GM23338 (cell line): ENCODE data around the gene DRC3. TPM values are rescaled to one million over a fixed set of nuclear protein-coding genes. Genes with fewer than 3 reads are reported as not detected.

Experiments used
- ATAC-seq: fragments of 200-7000 bp; cut with Tn5 transposase; 3 replicates; pipeline ENCODE4 v1.9.1; 2020
- DNase-seq: peaks from one replicate; pipeline ENCODE4 v3.0.0-alpha.2; 2015; ENCODE audit warnings: low spot score
- H2AFZ ChIP-seq: fragments of 200-600 bp; sonication (generic); 2 replicates; pipeline ENCODE4 v1.8.0; 2016; ENCODE audit warnings: antibody characterized with exemption, mild to moderate bottlenecking, moderate library complexity
- H3F3A ChIP-seq: fragments of 200-600 bp; sonication (generic); replicated peaks from 2 replicates; pipeline ENCODE4 v1.8.0; 2017; ENCODE audit warnings: antibody characterized with exemption, mixed run types, low read depth
- H3K27ac ChIP-seq: fragments of 200-600 bp; sonication (generic); 2 replicates; pipeline ENCODE4 v1.6.1; 2016; ENCODE audit warnings: low read depth
- H3K27me3 ChIP-seq: fragments of 200-600 bp; sonication (generic); 2 replicates; pipeline ENCODE4 v1.8.0; 2016; ENCODE audit warnings: mild to moderate bottlenecking, mixed run types, moderate library complexity; ENCODE audit not compliant: insufficient read depth
- H3K36me3 ChIP-seq: fragments of 200-600 bp; sonication (generic); 2 replicates; pipeline ENCODE4 v1.8.0; 2016; ENCODE audit warnings: mild to moderate bottlenecking; ENCODE audit not compliant: insufficient read depth
- H3K4me1 ChIP-seq: fragments of 200-600 bp; sonication (generic); 2 replicates; pipeline ENCODE4 v1.8.0; 2016; ENCODE audit warnings: mild to moderate bottlenecking, moderate library complexity; ENCODE audit not compliant: insufficient read depth
- H3K4me2 ChIP-seq: fragments of 200-600 bp; sonication (generic); 2 replicates; pipeline ENCODE4 v1.7.1; 2017; ENCODE audit warnings: mixed run types
- H3K4me3 ChIP-seq: fragments of 200-600 bp; sonication (generic); 2 replicates; pipeline ENCODE4 v1.6.1; 2016; ENCODE audit warnings: mixed run types
- H3K79me2 ChIP-seq: fragments of 200-600 bp; sonication (generic); replicated peaks from 2 replicates; pipeline ENCODE4 v1.8.0; 2017; ENCODE audit warnings: mild to moderate bottlenecking; ENCODE audit not compliant: insufficient read depth
- H3K9me2 ChIP-seq: fragments of 200-600 bp; sonication (generic); 2 replicates; pipeline ENCODE4 v1.8.0; 2017; ENCODE audit not compliant: insufficient read depth
- H4K20me1 ChIP-seq: fragments of 200-600 bp; sonication (generic); replicated peaks from 2 replicates; pipeline ENCODE4 v1.8.0; 2017; ENCODE audit warnings: mild to moderate bottlenecking; ENCODE audit not compliant: insufficient read depth
- H3K27ac Mint-ChIP-seq: 2 replicates; pipeline ENCODE4 v1.8.0; 2020; ENCODE audit warnings: inconsistent platforms, mild to moderate bottlenecking, moderate library complexity, mixed read lengths
- H3K27me3 Mint-ChIP-seq: 3 replicates; pipeline ENCODE4 v1.8.0; 2022; ENCODE audit warnings: low read depth, mild to moderate bottlenecking, moderate library complexity, mixed read lengths, inconsistent platforms; ENCODE audit not compliant: insufficient read depth, poor library complexity
- H3K36me3 Mint-ChIP-seq: 3 replicates; pipeline ENCODE4 v1.8.0; 2021; ENCODE audit warnings: low read depth, mild to moderate bottlenecking, inconsistent platforms, moderate library complexity, mixed read lengths
- H3K4me1 Mint-ChIP-seq: 3 replicates; pipeline ENCODE4 v1.8.0; 2020; ENCODE audit warnings: mild to moderate bottlenecking, inconsistent platforms, mixed read lengths
- H3K4me3 Mint-ChIP-seq: 3 replicates; pipeline ENCODE4 v1.8.0; 2021; ENCODE audit warnings: moderate library complexity, mild to moderate bottlenecking, inconsistent platforms, mixed read lengths
- H3K9me3 Mint-ChIP-seq: 3 replicates; pipeline ENCODE4 v1.8.0; 2020; ENCODE audit warnings: moderate library complexity, mild to moderate bottlenecking, inconsistent platforms, mixed read lengths
- CTCF ChIP-seq, 2 experiments: fragments of 200-600 bp in 1 of 2; sonication (generic) in 1 of 2; conservative IDR thresholded peaks; 2 replicates each; pipeline versions ENCODE4 v1.5.1 to v1.6.1; 2016 to 2017; ENCODE audit warnings: antibody characterized with exemption in 2 of 2, low read depth in 2 of 2, mild to moderate bottlenecking in 2 of 2, moderate library complexity in 1 of 2
- POLR2AphosphoS5 ChIP-seq: IDR thresholded peaks from 2 replicates; pipeline ENCODE4 v1.6.1; 2016; ENCODE audit warnings: antibody characterized with exemption, low read depth
- ZNF114 ChIP-seq: fragments of 250-450 bp; sonication (Bioruptor Pico); IDR thresholded peaks from 2 replicates; pipeline ENCODE4 v1.5.0; 2020; ENCODE audit warnings: mild to moderate bottlenecking, moderate library complexity
- ZNF462 ChIP-seq: fragments of 250-450 bp; sonication (Bioruptor Pico); IDR thresholded peaks from 2 replicates; pipeline ENCODE4 v1.5.0; 2020; ENCODE audit warnings: mild to moderate bottlenecking, moderate library complexity
- polyA plus RNA-seq: library from polyadenylated mRNA; unstranded; fragments of >200 nt; fragmentation: Nextera tagmentation; extraction: Ambion mirVana; gene quantifications from 2 replicates; pipeline ENCODE4 v1.2.1, GENCODE V29; 2016
- total RNA-seq: library from RNA; depleted of rRNA; stranded (reverse); fragments of >200 nt; shearing (Covaris generic); gene quantifications from 2 replicates; pipeline ENCODE4 v1.2.3, GENCODE V29; 2014

The DRC3 gene
- total and polyA plus RNA-seq, 2 experiments from 2014 or later = 1.1 TPM; not detected in 1

GRCh38 chr17:18009609-18010420 is 37.2 kb downstream of the DRC3 start (continued):
- no peak for TF ChIP-seq ZNF462 (CRISPR knock-in tag)
- TF ChIP-seq CTCF (conservative IDR thresholded peaks at IDR 0.05; ENCODE audit: low read depth in 2 of 2) = no peak

- Histone ChIP-seq H4K20me1 (peaks cover 5% of the 10 kb centered on the region; the same call in 1 of the 2 replicates), H3K27ac (no peak overlapping the region), H3K4me3 (no peak overlapping the region), H3K4me2 (no peak overlapping the region), H3K4me1 (no peaks in the 10 kb centered on the region), H3K9me2 (no peaks in the 10 kb centered on the region), H3F3A (no peaks in the 10 kb centered on the region), H2AFZ (no peak overlapping the region), H3K79me2 (no peaks in the 10 kb centered on the region), H3K36me3 (no peaks in the 10 kb centered on the region), H3K27me3 (no peaks in the 10 kb centered on the region)
- ATAC-seq (no peak), DNase-seq (no peak)
- Mint-ChIP-seq H3K4me1 (peaks cover 8% of the 10 kb centered on the region; the same call in 2 of the 3 replicates), H3K27ac (no peak overlapping the region), H3K9me3 (peaks cover 3% of the 10 kb centered on the region; the same call in 1 of the 3 replicates), H3K27me3 (peaks cover 10% of the 10 kb centered on the region), H3K36me3 (no peaks in the 10 kb centered on the region), H3K4me3 (no peak overlapping the region)
- no peak for TF ChIP-seq ZNF114 (CRISPR knock-in tag)
- TF ChIP-seq POLR2AphosphoS5 = no peak
Observed at GRCh38 chr17:18011286-18011685, 38.6 kb downstream of the DRC3 start.
